ENCODE results near the gene IPO11.

IPO11 gene

DNA sequence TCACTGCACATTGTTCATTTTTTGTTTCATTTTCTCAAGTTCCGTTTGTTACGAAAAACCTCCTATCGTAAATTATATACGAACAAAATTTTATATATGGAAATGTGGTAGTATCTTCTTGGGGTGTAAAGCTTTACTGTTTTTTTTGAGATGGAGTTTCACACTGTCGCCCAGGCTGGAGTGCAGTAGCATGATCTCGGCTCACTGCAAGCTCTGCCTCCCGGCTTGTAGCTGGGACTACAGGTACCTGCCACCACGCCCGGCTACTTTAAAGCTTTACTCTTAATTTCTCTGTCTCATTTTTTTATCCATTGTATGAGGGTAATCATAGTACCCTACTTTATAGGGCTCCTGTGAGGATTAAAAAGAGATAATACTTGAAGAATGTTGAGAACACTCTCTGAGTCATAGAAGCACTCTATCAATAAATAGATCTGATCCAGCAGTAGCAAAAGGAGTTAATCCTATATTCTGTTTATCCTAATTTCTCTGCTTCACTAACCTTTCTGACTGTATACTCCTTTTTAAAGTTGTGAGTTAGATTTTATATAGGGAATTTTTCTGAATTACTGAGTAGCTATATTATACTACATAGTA is 160.5 kb downstream of the IPO11 start:
- no peak for DNase-seq (ENCODE audit: low read depth)

DNA sequence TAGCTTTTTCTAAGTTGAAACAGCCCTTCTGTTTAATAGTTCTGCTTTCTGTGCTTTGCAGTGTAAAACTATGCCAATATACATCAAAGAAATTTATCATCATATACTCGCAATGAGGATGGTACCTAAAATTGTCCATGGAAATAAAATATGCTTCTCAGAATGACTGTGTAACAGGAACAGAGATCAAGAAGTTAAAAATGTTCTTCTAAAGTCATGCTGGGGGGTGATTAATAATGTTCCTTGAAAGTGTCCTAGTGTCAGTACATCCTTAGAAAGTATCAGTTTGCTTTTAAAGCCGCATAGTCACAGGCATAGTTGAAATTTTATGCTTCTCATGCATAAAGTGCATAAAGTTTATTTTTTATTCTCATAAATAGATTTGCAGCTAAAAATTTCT is 162.0 kb downstream of the IPO11 start:
- DNase-seq (ENCODE audit: low read depth): no peak

DNA sequence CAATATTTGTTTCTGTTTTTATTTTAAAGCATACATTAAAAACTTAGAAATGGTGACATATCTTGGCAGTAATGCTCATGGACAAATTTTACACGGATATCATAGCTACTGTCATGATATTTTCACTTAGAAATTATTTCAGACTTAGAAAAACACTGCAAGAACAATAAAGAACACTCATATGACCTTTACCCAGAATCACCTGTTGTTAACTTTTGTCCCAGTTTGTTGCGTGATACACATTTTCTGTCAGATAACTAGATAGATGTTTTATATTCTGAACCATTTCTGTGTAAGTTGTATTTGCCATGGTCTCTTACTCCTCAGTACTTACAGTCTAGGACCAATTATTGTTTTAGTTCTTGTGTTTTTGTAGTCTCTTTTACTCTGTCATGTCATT is 162.5 kb downstream of the IPO11 start:
- no peak for DNase-seq (ENCODE audit: low read depth)

DNA sequence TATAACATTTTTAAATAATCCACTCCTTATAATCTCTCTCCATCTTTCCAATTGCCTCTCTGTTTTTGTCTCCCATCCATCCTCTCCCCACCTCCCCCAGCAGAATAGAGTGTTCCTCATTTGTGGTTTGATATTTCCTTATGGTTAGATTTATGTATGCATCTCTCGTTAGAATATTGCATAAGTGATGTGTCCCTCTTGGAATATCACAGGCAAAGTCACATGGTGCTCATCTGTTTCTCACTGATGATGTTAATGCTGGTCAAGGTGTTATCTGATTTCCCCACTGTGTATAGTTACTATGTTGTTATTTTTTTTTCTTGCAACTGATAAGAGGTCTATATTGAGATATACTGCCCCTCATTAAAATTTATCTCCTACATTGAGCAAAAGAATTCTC is 162.9 kb downstream of the IPO11 start:
- DNase-seq (ENCODE audit: low read depth): no peak

DNA sequence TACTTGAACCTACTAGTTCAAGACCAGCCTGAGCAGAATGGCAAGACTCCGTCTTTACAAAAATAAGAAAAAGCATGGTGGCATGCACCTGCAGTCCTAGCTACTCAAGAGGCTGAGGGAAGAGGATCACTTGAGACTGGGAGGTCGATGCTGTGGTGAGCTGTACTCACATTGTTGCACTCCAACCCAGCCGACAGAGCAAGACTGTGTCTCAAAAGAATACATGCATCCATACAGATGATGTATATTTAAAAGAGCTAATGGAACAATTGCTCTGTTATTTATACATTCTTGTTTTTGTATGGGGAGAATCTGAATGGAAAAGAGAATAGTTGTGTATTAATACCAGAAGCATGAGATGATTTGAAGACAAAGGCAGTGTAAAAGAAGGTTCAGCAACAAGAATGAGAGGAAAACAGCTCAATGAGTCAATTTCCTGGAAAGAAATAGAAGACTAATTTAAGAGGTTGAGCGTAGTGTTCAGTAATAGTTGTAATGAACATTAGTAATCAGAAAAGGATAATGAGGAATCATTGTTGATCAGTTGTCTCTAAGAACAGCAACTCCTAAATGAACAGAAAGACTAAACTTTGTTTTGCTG is 164.1 kb downstream of the IPO11 start:
- no peak for DNase-seq (ENCODE audit: low read depth)

DNA sequence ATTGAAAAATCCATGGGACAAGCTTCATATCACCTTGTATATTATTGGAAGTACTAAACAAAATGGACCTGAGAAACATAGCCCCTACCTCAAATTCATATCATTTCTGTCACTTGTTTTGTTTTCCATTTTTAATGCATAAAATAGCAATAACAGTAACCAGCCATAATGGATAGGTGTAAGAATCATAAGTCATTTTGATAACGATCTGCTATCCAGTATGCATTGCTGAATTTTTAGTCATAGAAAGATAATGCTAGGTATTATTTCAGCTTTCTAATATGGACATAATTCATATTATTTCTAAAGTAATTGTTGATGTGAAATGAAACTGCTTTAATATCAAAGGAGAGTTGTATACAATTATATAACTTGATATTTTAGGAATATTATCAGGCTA is 164.9 kb downstream of the IPO11 start:
- no peak for DNase-seq (ENCODE audit: low read depth)

DNA sequence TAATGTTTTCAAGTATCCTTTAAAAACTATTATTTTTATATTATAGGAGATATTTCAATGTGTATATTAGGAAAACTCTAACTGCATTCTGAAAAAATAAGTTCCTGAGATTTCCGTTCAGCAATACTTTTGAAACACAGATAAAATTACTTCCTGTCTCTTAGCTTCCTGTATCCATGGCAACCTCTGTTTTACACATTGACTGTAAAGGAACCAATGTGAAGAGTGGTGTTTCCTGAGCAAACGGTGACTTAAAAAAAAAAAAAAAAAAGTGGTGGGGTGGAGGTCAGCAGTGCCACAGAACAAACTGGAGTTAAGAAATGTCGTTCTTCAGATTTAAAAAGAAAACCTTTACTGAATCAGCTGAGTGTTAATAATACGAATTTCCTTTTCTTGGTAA is 166.0 kb downstream of the IPO11 start, which contains the start of gene LRRC70:
LRRC70 (plus strand) TSS at position 280 of the 400 bp plus-strand sequence. CDS start 620 bp downstream, outside the sequence.
- DNase-seq (ENCODE audit: low read depth): no peak

DNA sequence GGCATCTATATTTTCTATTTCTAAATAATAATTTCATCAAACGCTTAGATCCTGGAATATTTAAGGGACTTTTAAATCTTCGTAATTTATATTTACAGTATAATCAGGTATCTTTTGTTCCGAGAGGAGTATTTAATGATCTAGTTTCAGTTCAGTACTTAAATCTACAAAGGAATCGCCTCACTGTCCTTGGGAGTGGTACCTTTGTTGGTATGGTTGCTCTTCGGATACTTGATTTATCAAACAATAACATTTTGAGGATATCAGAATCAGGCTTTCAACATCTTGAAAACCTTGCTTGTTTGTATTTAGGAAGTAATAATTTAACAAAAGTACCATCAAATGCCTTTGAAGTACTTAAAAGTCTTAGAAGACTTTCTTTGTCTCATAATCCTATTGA is 167.2 kb downstream of the IPO11 start:
- DNase-seq (ENCODE audit: low read depth): no peak

DNA sequence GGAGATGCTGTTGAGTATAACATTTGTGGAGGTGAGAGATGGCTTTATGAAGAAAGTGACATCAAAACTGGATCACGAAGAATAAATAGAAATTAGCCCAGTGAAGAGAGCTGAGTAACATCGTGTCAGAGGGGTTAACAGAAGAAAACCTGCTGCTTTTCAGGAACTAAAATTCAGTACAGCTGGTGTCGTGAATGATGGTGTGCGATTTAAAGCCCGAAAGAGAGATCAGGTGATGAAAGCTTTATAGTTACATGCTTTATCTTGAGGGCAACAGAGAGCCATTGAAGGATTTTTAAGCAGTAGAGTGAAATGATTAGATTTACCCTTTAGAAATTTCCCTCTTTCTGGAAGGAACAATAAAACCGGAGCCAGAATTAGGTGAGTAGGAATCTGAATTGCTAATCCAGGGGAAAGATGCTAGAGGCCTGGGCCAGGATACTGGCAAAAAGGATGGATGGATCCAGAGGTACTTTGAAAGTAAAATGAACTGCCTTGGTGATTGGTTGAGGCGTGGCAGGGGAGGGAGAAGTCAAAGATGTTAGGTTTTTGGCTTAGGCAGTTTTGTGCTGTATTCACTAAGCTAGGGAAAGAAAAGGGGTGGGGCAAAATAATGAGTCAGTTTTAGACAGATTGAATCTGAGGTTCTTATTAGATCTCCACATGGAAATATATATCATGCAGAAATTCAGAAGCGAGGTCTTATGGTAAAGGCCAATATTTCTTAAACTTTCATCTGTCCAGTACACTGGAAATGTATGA is 169.5 kb downstream of the IPO11 start:
- DNase-seq (ENCODE audit: low read depth): no peak

DNA sequence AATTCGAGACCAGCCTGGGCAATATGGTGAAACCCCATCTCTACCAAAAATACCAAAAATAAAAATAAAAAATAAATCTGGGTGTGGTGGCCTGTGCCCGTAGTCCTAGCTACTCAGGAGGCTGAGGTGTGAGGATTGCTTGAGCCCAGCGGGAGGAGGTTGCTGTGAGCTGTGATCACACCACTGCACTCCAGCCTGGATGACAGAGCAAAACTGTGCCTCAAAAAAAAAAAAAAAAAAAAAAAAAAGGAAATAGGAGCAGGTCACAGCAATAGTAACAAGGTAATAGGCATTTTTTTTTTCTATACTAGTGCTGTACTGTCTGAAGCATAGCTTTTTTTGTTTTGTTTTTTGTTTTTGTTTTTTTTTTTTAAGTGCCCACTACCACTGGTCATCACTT is 171.8 kb downstream of the IPO11 start:
- no peak for DNase-seq (ENCODE audit: low read depth)

DNA sequence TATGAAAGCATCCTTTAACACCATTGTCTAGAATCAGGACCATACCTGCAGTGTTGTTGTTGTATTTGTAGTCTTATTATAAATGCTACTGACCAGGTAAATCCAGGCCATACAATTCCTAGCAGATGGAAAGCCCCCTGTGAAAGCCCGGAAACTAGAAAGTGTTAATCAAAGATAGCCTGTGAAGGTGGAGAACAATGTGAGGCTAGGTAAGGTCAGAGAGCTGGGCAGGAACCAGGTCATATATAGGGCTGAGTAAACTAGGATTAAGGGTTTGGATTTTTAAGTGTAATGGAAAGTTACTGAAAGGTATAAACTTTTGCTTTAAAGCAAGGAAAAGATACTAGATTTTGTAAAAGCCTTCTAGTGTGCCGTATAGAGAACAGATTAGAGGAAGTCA is 172.7 kb downstream of the IPO11 start:
- DNase-seq (ENCODE audit: low read depth): no peak

DNA sequence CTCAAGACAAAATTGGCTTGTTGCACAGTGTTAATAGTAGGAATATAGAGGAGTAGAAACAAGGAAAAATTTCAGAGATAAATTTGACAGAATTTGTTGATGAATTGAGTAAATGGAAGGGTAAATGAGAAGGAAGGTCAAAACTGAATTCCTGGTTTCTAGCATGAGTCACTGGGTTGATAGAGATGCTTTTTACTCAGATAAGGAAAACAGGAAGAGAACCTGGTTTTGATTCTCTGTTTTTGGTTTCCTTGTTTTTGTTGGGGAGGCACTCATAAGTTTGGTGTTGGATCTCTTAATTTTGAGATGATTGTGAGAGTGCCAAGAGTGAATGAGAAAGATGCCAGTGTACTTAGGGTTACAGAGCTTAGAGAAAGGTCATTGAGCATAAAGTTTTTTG is 173.2 kb downstream of the IPO11 start:
- no peak for DNase-seq (ENCODE audit: low read depth)

DNA sequence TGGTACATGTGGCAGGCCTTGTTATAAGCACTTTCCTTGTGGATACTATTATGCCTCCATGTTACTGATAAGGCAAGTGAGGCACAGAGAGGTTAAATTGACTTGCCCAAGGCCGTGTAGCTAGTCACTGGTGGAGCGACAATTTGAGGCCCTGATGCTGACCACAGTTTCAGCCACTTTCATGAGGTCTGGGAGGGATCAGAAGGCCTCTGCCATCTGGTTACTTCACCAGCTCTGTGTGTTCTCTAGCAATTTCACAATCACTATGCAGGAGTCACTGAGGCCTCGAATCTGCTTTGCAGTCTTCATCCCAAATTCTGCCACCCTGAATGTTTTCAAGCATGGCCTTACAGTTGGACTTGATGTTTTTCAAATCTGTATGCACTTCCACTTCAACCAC is 175.2 kb downstream of the IPO11 start:
- no peak for DNase-seq (ENCODE audit: low read depth)

DNA sequence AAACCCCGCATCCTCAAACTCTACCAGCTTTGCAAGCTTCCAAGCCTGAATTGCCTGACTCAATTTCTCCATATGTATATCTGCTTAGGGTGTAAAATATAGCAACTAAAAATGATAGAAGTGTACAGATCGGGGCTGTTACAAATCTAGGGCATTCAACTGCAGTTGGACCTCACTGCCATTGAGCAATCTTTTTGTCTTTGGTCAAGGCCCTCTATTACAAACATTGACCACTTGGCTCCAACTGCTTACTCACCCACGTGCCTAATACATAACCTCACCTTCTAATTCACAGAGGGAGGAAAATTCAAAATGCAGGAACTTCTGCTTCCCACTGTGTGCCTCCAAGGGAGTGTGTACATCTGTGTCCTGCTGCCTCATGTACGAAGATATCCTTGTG is 176.1 kb downstream of the IPO11 start:
- DNase-seq (ENCODE audit: low read depth): no peak

DNA sequence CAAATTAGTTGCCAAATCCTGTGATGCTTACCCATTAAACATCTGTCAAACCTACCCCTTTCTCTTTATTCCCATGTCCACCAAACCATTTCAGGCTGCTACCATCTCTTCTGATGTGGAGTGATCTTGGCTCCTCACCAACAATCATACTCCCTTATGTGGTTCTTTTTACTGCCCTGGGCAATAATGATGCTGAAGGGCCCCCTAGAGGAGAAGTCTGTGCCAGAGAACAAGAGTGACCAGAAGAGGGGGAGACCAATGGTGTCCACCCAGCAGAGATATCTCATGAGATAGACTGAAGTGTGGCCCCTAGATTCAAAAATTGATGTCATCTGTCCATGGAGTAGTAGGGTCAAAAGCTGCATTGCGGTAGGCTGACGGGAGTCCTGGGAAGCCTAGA is 176.9 kb downstream of the IPO11 start:
- DNase-seq (ENCODE audit: low read depth): no peak

DNA sequence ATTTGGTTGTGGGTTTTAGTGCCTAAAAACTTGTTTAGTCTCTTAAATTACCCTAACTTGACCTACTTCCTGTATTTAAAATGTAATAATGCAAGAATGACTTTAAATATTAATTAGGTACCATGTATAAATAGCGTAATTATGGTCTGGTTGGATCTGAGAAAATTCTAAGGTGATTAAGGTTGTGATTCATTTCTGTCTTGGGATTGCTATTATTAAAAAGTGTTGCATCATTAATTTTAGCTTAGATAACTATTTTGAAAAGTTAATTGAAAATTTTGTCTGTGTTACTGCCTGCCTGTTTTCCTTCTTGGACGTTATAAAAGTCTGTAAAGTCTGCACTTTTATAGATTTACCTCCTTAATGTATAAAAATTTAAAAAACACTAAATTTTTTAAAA is 177.8 kb downstream of the IPO11 start:
- DNase-seq (ENCODE audit: low read depth): no peak

DNA sequence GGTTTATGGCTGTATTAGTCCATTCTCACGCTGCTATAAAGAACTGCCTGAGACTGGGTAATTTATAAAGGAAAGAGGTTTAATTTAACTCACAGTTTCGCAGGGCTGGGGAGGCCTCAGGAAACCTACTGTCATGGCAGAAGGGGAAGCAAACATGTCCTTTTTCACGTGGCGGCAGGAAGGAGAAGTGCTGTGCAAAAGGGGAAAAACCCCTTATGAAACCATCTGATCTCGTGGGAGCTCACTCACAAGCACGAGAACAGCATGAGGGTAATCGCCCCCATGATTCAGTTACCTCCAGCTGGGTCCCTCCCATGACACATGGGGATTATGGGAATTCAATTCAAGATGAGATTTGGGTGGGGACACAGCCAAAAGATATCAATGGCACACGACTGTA is 180.0 kb downstream of the IPO11 start:
- DNase-seq (ENCODE audit: low read depth): no peak

DNA sequence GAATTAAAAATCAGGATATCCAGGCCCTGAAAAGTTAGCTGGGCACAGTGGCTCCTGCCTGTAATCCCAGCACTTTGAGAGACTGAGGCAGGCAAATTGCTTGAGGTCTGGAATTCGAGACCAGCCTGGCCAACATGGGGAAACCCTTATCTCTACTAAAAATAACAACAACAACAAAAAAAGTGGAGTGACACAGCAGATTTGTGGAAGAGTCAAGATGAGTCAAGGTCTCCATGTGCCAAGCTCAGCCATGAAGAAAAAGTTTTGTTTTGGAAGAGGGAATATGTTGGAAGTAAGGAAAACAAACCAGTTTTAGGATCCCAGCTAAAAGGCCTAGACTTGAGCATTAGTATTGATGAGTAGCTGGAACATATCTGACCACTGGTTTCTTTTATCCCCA is 180.8 kb downstream of the IPO11 start:
- DNase-seq (ENCODE audit: low read depth): no peak

DNA sequence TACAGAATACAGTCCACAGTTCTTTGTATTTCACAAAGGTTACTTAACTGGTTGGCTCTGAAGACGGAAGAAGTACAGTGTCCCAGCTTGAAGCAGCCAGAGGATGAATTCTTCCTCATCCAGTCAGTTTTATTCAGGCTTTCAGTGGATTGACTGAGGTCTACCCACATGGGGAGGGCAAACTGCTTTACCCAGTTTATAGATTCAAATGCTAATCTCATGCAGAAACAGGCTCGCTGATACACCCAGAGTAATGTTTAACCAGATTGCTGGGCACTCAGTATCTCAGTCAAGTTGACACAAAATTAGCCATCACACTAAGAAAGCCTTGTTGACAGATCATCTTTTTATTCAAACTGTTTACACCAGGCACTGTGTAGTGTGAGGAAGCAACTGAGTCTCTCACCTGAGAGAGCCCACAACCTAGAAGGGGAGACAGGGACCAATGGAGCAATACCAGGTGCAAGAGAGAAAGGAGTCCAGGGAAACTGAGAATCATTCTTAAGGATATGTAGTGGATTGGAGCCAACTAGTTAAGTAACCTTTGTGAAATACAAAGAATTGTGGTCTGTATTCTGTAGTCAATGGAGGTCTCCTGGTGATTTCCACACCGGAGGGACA is 181.9 kb downstream of the IPO11 start:
- no peak for DNase-seq (ENCODE audit: low read depth)

DNA sequence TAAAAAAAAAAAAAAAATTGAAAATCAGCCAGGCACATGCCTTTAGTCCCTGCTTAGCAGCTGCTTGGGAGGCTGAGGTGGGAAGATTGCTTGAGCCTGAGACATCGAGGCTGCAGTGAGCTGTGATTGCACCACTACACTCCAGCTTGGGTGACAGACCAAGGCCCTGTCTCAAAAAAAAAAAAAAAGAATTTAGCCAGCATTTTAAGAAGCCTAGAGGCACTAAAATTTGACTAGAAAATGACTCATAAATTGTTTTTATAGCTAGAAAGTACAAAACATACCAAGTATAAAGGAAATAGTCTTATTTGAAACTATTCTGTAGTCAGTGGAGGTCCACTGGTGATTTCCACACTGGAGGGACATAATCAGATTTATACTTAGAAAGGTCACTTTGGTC is 183.5 kb downstream of the IPO11 start:
- DNase-seq (ENCODE audit: low read depth): no peak

DNA sequence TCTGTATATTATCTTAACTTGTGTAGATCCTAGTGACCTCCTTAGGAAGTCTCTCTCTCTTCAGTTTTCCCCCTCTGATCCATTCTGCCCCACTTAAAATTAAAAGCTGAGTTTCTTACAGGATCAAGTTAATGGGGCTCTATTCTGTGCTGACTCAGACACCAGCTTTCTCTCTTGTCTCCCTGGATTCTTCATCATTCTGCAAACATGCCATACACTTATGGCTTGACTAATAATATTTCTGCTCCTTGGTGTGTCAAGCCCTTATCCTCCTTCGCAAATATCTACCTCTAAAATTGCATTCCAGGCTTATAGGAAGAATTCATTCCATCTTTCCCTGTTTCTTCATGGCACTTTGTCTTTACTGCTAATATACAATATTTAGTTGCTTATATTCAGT is 184.1 kb downstream of the IPO11 start:
- no peak for DNase-seq (ENCODE audit: low read depth)

DNA sequence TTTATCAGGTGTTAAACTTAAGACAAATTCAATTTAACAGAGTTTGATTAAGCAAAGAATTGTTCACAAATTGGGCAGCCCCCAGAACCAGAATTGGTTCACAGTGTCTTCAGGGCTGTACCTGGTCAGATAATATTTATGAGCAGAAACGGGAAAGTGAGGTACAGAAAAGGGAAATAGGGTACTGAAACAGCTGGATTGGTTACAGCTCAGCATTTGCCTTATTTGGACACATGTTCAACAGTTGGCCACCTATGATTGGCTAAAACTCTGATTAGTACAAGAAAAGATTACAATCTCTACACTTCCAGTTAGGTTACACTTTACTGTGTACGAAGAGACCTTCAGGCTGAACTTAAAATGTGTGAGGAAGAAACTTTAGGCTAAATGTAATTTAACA is 184.8 kb downstream of the IPO11 start:
- no peak for DNase-seq (ENCODE audit: low read depth)

DNA sequence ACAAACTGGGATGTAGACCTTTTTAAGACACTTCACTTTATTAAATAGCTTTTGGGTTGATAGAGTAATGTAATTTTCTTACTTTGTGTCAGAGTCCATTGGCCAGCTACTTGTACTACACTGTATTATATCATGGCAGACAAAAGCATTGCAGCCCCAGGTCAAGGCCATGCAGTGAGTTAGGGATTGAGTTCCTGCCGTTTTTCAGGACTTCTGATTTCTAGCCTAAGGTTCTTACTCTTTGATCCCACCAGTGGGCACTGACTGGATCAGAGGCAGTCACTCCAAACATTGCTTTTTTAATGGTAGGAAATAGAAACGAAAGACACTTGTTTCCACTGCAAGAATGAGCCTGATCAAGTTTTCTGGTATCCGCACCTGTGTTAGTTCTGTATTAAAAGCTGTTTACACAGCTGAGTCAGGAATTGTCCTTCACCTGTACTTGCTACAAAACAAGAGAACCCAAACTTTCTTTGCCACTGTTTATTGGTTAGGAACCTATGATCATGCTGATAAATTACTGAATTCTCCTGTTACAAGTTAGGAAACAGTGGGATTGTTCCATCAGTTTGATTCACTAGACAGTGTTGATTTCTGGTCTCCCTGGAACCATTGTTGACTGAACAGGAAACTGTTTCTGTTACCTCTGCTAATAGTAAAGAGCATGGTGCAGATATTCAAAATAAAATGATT is 188.1 kb downstream of the IPO11 start:
- DNase-seq (ENCODE audit: low read depth): no peak

Data from stimulated activated CD4-positive, alpha-beta T cell treated with anti-CD3 and anti-CD28 coated beads, Interleukin-2, amount 100 ng/mL, for 4 hours (primary cell).